Smooth muscle cell (in vitro differentiated cells): ENCODE data around the gene CREBL2. TPM values are rescaled to one million over a fixed set of nuclear protein-coding genes. Genes with fewer than 3 reads are reported as not detected.

Experiments used
- DNase-seq: peaks from one replicate; lab custom pipeline; 2025; ENCODE audit not compliant: unreplicated experiment; lab: John Stamatoyannopoulos, UW
- H2AFZ ChIP-seq: fragments of 200-600 bp; sonication (generic); 2 replicates; pipeline ENCODE4 v1.6.0; 2016; ENCODE audit warnings: antibody characterized with exemption, low read depth, mild to moderate bottlenecking
- H3F3A ChIP-seq: fragments of 200-600 bp; sonication (generic); 2 replicates; pipeline ENCODE4 v1.6.0; 2017; ENCODE audit warnings: antibody characterized with exemption, low read depth
- H3K27ac ChIP-seq: fragments of 200-600 bp; sonication (generic); 2 replicates; pipeline ENCODE4 v1.5.1; 2016; ENCODE audit warnings: low read depth, mild to moderate bottlenecking
- H3K27me3 ChIP-seq: fragments of 200-600 bp; sonication (generic); 2 replicates; pipeline ENCODE4 v1.6.1; 2016; ENCODE audit warnings: low read depth, mild to moderate bottlenecking
- H3K36me3 ChIP-seq: fragments of 200-600 bp; sonication (generic); 2 replicates; pipeline ENCODE4 v1.5.1; 2016; ENCODE audit warnings: low read depth
- H3K4me1 ChIP-seq: fragments of 200-600 bp; sonication (generic); 2 replicates; pipeline ENCODE4 v1.5.1; 2016; ENCODE audit warnings: low read depth
- H3K4me2 ChIP-seq: fragments of 200-600 bp; sonication (generic); 2 replicates; pipeline ENCODE4 v1.6.0; 2016; ENCODE audit warnings: mild to moderate bottlenecking
- H3K4me3 ChIP-seq: fragments of 200-600 bp; sonication (generic); 2 replicates; pipeline ENCODE4 v1.5.1; 2016; ENCODE audit warnings: mild to moderate bottlenecking
- H3K79me2 ChIP-seq: fragments of 200-600 bp; sonication (generic); 2 replicates; pipeline ENCODE4 v1.6.0; 2016; ENCODE audit warnings: low read depth, mild to moderate bottlenecking
- H3K9ac ChIP-seq: fragments of 200-600 bp; sonication (generic); 2 replicates; pipeline ENCODE4 v1.6.0; 2016; ENCODE audit warnings: low read depth
- H3K9me3 ChIP-seq: fragments of 200-600 bp; sonication (generic); replicated peaks from 2 replicates; pipeline ENCODE4 v1.5.1; 2016; ENCODE audit warnings: low read depth
- H4K20me1 ChIP-seq: fragments of 200-600 bp; sonication (generic); 2 replicates; pipeline ENCODE4 v1.6.0; 2016; ENCODE audit warnings: low read depth
- CTCF ChIP-seq: fragments of 200-600 bp; sonication (generic); IDR thresholded peaks from 2 replicates; pipeline ENCODE4 v1.5.1; 2017; ENCODE audit warnings: borderline replicate concordance, mild to moderate bottlenecking, antibody characterized with exemption; ENCODE audit not compliant: insufficient read depth, poor library complexity, severe bottlenecking
- WGBS: methylation state at CpG from one replicate; pipeline ENCODE4 v1.1.7; 2016; ENCODE audit warnings: low lambda C conversion rate; 5-methylcytosine and 5-hydroxymethylcytosine counted together
- polyA plus RNA-seq: library from polyadenylated mRNA; unstranded; fragments of >200 nt; fragmentation: Nextera tagmentation; extraction: Ambion mirVana; gene quantifications from 2 replicates; pipeline ENCODE4 v1.2.1, GENCODE V29; 2016
- total RNA-seq: library from RNA; depleted of rRNA; stranded (reverse); fragments of >200 nt; gene quantifications from 2 replicates; pipeline ENCODE4 v1.2.3, GENCODE V29; 2014

CREBL2 gene
- total and polyA plus RNA-seq, 2 experiments from 2014 or later, result 4.2 to 6.6 TPM

DNA sequence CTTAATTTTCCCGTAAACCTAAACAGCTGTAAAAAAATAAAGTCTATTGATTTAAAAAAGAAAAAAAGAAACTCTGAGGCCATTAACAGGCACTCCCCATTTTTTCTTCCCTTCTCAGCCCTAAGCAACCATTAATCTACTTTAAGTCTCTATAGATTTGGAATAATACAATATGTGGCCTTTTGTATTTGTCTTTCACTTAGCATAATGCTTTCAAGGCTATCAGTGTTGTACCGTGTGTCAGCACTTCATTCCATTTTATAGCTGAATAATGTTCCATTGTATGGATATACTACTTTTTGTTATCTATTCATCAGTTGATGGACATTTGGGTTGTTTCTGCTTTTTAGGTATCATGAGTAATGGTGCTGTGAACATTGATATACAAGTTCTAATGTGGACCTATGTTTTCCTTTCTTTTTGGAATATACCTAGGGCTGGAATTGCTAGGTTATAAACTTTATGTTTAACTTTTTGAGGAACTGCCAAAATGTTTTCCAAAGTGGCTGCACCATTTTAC, 15.7 kb downstream of the CREBL2 start:
- Histone ChIP-seq H3K79me2 (no peaks in the 10 kb centered on the region), H4K20me1 (peaks cover 55% of the 10 kb centered on the region), H3F3A (no peaks in the 10 kb centered on the region), H3K9me3 (no peaks in the 10 kb centered on the region), H3K4me2 (no peak overlapping the region), H3K27ac (no peak overlapping the region), H3K4me1 (no peaks in the 10 kb centered on the region), H3K9ac (no peak overlapping the region), H3K27me3 (no peaks in the 10 kb centered on the region), H2AFZ (no peak overlapping the region), H3K4me3 (no peak overlapping the region), H3K36me3 (no peaks in the 10 kb centered on the region)
- 99% methylated on average over 2 of the region's 2 CpGs for WGBS
- no peak for TF ChIP-seq CTCF
- no peak for DNase-seq

- Histone ChIP-seq H3K36me3 (no peaks in the 10 kb centered on the region), H3K4me3 (no peak overlapping the region), H3K27me3 (no peaks in the 10 kb centered on the region), H3K4me2 (no peak overlapping the region), H3K9me3 (no peaks in the 10 kb centered on the region), H3K27ac (no peak overlapping the region), H4K20me1 (peaks cover 57% of the 10 kb centered on the region), H3K4me1 (no peaks in the 10 kb centered on the region), H3K9ac (no peak overlapping the region), H2AFZ (no peak overlapping the region), H3K79me2 (no peaks in the 10 kb centered on the region), H3F3A (no peaks in the 10 kb centered on the region)
- TF ChIP-seq CTCF, result no peak
- WGBS, result 83% methylated on average over 4 of the region's 4 CpGs
- no peak for DNase-seq
Observed at GRCh38 chr12:12628013-12628412, 16.3 kb downstream of the CREBL2 start.

DNA sequence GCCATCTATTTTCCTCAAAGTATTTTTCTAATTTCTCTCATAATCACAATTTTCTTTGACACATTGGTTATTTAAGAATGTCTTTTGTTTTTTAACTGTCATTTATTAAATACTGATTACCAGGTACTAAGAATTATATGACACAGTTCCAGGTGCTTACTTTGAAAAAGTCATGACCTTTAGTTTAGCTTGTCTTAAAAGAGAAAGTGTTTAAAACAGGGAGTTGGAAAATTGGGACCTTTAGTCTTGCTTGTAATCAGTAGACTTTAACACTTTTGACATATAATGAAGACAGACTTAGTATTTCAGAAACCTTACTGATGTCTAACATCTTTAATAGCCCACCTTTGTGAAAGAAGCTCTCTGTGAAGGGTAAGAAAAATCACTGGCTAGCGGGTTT, 19.2 kb downstream of the CREBL2 start:
- Histone ChIP-seq H3K27ac (no peak overlapping the region), H3F3A (no peaks in the 10 kb centered on the region), H3K9ac (no peak overlapping the region), H3K9me3 (no peaks in the 10 kb centered on the region), H3K4me2 (no peak overlapping the region), H3K79me2 (no peaks in the 10 kb centered on the region), H3K36me3 (no peaks in the 10 kb centered on the region), H2AFZ (no peak overlapping the region), H3K27me3 (no peaks in the 10 kb centered on the region), H4K20me1 (peaks cover 50% of the 10 kb centered on the region), H3K4me3 (no peak overlapping the region), H3K4me1 (no peaks in the 10 kb centered on the region)
- no peak for TF ChIP-seq CTCF
- 83% methylated on average over 1 of the region's 1 CpG for WGBS
- DNase-seq, result no peak

- 92% methylated on average over 12 of the region's 12 CpGs for WGBS
- no peak overlapping the region for H3K27ac ChIP-seq
- no peaks in the 10 kb centered on the region for H3F3A ChIP-seq
- H2AFZ ChIP-seq, result no peak overlapping the region
- H3K9ac ChIP-seq, result no peak overlapping the region
- H3K9me3 ChIP-seq, result peaks cover 6% of the 10 kb centered on the region
- peaks cover 20% of the 10 kb centered on the region for H3K36me3 ChIP-seq
- H3K27me3 ChIP-seq, result no peaks in the 10 kb centered on the region
- H4K20me1 ChIP-seq, result peaks cover 16% of the 10 kb centered on the region
- H3K4me2 ChIP-seq, result no peak overlapping the region
- no peaks in the 10 kb centered on the region for H3K79me2 ChIP-seq
- no peaks in the 10 kb centered on the region for H3K4me1 ChIP-seq
- DNase-seq, result no peak
- no peak overlapping the region for H3K4me3 ChIP-seq
- no peak for TF ChIP-seq CTCF
Observed at GRCh38 chr12:12635651-12636050, 24.0 kb downstream of the CREBL2 start.
